HG03575 (cell line): ENCODE results near the gene TBKBP1.

ENCODE experiments used
- ATAC-seq: cut with Tn5 transposase; IDR thresholded peaks from one replicate; pipeline ENCODE4 v1.9.1; 2021; ENCODE audit not compliant: unreplicated experiment, insufficient number of reproducible peaks, low FRiP score; ENCODE audit errors: extremely low read depth

TBKBP1 gene

GRCh38 chr17:47709594-47709993, 15.6 kb downstream of the TBKBP1 start:
- ATAC-seq, result no peak

DNA sequence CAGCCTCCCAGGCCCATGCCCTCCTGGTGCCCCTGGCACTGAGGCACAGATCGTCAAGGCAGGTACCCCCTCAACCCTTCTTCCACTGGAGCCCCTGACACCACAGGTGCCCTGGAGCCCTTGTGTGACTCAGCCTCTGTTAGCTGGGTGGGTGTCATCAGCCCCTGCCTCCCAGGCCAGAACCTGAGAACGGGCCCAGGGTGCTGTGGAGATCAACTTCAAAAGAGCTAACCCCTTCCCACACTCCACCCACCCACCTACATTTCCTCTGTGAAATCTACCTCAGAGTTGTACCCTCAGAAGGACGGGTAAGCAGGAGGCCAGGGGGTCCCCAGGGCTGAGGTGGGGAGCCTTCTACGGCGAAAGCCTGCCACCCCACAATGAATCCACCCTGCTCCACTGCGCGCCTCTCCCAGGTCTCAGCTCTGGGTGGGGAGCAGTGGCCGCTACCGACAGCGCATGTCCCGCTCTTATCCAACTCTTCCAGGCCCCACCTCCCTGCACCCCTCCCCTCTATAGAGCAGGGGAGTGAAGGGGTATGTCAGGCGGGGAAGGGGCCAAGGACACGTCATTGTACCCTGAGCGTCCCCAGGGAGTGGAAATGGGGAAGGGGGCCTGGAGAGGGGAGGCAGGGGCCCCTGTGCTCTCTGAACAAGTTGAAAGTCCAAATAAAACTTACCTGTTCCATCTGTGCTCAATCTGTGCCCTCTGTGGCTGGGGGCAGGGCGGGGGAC, 17.6 kb downstream of the TBKBP1 start:
- ATAC-seq, result no peak

- no peak for ATAC-seq
These were observed 18.5 kb downstream of the TBKBP1 start for GRCh38 chr17:47712330-47713023.

- ATAC-seq, result no peak
These were observed 20.2 kb downstream of the TBKBP1 start for GRCh38 chr17:47713980-47714700.

DNA sequence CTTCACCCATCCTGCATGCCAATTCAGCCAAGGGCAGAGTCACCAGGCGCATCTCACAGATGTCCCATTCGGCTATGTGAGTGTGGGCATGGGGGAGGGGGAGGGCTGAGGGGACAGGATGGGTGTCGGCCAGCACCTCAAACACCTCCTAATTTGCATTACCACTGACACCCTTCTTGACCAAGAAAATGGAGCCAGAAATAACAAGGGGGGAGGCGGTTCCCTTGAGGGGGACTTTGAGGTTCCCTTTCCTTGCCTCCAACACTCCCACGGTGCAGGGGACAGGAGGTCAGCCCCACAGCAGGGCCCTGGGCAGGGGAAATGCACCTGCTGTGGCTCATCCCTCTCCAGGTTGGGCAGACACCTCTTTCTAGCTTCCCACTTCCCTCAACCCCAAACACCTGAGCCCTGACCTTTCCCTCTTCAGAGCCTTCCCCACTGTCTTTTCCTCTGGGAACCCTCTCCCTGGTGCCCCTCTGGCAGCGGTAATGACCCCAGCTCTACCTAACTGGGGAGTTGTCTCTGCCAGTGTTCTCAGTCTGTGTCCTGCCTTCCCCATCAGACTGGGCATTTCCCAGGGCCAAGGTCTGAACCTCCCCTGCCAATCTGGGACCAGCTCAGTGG, 20.9 kb downstream of the TBKBP1 start:
- ATAC-seq, result no peak

GRCh38 chr17:47715669-47716325, 21.8 kb downstream of the TBKBP1 start:
- ATAC-seq, result no peak

GRCh38 chr17:47716375-47716774, 22.4 kb downstream of the TBKBP1 start:
- ATAC-seq, result no peak

DNA sequence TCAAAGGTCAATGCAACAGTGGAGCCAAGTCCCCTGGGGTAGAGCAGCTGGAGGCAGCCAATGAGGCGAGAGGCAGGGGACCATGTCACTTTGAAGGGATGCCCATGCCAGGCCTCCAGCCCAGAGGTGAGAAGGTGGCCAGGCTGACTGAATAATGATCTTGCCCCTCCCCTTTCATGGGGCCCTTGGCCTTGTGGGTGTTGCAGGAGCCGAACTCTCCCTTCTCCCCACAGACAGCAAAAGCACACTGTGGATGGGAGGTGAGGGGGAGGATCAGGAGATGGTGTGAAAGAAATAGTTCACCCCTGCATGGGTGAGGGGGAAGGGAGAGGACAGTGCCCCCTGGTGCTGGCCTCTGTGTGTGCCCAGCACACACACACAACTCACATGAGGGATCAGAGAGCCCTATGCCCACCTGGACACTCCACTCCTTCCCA, 23.3 kb downstream of the TBKBP1 start:
- ATAC-seq, result no peak

DNA sequence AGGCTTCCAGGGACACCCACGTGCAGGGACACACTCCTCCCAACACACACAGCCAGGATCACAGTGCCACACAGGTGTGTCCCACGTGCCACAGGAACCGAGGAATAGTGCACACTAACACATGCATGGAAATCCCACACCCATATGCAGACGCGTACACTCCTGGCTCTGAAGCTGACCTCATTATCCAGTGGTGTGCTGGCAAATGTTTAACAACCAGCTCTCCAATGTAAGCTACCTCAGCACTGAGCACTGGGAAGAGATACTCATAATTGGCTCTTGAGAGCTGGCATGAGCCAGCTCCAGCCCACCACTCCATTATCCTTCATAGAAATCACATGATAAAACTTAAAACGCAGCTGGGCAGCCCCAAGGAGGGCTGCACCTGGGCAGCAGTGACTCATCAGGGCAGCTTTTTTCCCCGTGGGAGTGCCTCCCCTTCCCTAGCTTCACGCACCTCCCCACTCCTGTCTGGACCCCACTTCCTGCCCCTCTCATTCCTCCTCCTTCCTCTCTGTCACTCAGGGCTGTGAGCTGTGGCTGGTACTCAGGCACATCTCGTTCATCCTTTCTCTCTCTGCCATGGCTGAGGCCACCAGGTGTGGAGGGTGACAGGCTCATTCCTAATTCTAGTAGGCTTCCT, 24.1 kb downstream of the TBKBP1 start:
- ATAC-seq, result no peak

- no peak for ATAC-seq
These were observed 24.9 kb downstream of the TBKBP1 start for GRCh38 chr17:47718634-47719405.

DNA sequence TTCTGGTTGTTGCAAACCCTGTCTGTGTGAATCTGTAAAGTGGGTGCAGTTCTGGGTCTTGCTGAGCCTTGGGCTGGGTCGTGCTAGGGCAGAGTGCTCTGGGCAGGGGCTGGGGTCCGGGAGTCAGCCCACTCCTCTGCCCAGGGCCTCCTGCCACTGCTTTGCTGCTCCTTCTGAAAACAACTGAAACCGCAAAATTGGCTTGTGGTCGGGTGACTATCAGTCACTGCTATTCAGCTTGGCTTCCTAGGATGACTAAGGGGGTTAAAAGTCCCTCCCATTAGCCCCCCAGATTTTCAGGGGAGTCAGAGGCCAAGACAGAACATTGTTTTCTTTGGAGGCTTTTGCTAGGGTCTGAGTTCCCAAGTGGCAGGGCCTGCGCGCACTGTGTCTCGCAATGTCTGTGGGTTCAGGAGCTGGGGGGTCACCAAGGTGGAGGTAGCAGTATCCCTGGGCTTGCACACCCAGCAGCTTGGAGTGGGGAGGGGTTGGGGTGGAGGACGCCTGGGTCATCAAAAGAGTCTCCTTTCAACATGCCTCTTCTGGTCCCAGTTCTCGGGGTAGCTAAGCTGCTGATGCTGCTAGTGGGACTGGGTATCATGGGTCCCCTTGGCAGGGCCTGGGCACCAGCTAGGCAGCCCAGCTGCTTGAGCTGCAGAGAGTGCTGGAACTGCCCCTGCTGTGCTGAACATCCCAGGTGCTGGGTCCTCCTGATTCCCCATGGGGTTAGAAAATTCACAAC, 25.6 kb downstream of the TBKBP1 start:
- no peak for ATAC-seq

DNA sequence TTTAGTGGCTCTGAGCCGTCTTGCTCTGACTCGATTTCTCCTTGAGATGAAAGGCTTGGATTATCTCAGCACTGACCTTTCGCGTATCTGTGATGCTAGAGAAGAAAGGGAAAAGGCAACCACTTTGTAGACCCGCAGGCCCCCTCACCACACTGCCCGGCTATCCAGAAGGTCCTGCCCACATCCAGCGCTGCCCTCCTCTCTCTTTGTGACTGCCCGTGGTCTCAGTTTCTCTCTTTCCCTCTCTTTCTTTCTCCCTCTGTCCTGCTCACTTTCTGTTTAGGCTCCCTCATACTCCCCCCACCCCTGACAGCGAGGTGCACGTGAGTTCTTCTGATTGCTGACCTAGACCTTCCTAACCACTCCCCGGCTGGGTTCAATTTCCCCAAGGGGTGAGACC, 26.2 kb downstream of the TBKBP1 start:
- no peak for ATAC-seq

- ATAC-seq, result no peak
These were observed 27.0 kb downstream of the TBKBP1 start for GRCh38 chr17:47720754-47721533.

- ATAC-seq, result no peak
These were observed 27.8 kb downstream of the TBKBP1 start for GRCh38 chr17:47721725-47722124.

DNA sequence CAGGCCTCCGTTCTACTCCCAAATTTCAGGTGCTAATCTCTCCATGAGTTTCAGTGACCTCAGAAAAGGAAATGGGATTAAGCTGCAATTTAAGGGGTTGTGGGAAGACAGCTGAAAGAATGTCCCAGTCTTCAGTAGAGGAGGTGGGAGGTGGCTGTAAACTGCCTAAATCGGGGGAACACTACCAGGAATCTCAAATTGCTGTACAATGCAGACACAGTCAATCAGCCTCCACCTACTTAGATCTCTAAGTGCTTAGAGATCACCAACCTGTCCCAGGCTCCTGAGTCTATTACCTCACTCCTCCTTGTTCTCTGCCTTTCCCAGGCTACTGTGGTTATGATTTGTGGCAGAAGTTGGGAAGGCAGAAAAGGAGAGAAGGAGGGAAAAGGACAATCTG, 30.7 kb downstream of the TBKBP1 start:
- no peak for ATAC-seq

DNA sequence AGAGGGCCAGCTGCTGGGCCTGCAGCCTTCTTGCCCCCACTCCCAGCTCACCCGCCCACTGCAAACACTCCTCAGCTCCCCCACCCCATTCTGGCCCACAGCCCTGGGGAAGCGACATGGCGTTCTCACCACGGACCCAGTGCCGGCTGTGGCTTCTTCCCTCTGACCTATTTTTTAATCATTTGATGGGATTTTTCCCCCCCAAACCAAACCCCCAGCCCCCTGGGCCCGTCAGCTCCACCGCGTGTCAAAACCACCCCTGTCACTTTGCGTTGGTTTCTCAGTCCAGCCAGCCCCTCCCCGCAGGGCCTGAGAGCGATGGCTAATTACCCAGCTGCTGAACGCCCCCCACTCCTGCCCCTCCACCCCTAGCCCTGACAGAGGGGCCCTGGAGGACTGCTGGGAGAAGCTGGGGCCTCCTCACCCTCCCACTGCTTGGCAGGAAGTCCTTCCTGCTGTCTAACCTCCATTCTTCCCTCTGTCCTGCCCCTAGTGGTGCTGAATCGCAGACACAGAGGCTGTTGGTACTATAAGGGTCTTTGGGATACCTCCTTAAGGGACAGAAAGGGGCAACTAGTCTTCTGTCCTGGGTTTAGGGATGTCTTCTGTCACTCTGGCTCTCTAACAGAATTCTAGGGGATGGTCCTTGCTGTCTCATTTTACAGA, 31.6 kb downstream of the TBKBP1 start:
- ATAC-seq, result no peak
